ENCODE results near the gene GSK3B. TPM values are rescaled to one million over a fixed set of nuclear protein-coding genes. Genes with fewer than 3 reads are reported as not detected.
"Not testable (repeated sequence)": the region's sequence is repeated elsewhere in the genome, so short reads cannot be mapped to it uniquely, and the experiment has no call there.

Gene GSK3B
- total and polyA plus RNA-seq, 3 experiments from 2014 or later = 20.0 to 38.0 (median 35.7) TPM

DNA sequence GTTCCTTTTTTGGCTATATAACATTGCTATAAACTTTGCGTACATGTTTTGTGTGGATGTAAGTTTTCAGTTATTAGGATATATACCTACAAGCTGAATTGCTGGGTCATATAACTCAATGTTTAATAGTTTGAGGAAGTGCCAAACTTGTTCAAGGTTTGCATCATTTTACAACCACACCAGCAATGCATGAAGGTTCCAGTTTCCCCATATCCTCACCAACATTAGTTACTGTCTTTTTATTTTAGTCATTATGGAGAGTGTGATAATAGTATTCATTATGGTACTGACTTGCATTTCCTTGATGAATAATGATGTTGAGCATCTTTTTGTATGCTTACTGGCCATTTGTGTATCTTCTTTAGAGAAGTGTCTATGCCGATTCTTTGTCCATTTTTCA is 200.1 kb downstream of the GSK3B start:
- Histone ChIP-seq H3K4me3 (ENCODE audit: low read length) (no peak overlapping the region), H3K27me3 (ENCODE audit: insufficient read depth, low read length, poor library complexity, severe bottlenecking) (no peaks in the 10 kb centered on the region), H3K36me3 (ENCODE audit: insufficient read depth, low read length) (no peaks in the 10 kb centered on the region), H3K27ac (ENCODE audit: low read depth, low read length) (no peak overlapping the region), H3K4me1 (ENCODE audit: insufficient read depth, low read length) (no peaks in the 10 kb centered on the region), H3K9me3 (ENCODE audit: low read length) (no peaks in the 10 kb centered on the region)
- POLR2A ChIA-PET = interaction anchor here (0.6 kb wide), 1 partner anchor 201 kb away, joined by 3 read pairs; no protein-coding TSS in a partner anchor
- CTCF ChIA-PET = interaction anchor here (1.2 to 5.1 kb wide), 4 partner anchors 10 to 662 kb away, joined by 3 to 51 read pairs (median 8); partner anchors contain the start of gene LRRC58
- no peak overlapping the region for H3K27ac Mint-ChIP-seq
- DNase-seq = no peak
- peaks cover 9 to 32% (median 12%) of the 10 kb centered on the region in 3 donors for H3K36me3 Mint-ChIP-seq
- H3K27me3 Mint-ChIP-seq = no peaks in the 10 kb centered on the region
- no peak overlapping the region for H3K4me3 Mint-ChIP-seq
- H3K4me1 Mint-ChIP-seq = peaks cover 8 to 11% (median 8%) of the 10 kb centered on the region in 3 donors
- peaks cover 2 to 4% (median 3%) of the 10 kb centered on the region in 5 donors for H3K9me3 Mint-ChIP-seq

DNA sequence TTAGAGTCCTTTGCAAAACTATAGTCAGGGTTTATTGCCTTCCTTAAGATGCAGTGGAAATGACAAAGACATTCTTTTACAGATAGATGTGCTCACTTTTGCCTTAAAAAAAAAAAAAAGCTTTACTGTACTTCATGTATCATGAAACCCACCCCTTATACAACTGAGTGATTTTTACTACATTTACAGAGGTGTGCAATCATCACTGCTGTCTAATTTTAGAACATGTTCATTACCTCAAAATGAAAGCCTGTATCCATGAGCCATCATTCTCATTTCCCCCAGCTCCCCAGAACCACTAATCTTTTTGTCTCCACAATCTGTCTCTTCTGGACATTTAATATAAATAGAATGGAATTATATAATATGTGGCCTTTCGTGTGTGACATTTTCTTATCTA is 200.5 kb downstream of the GSK3B start:
- peak overlapping the region in 1 of 8 donors; percentile 73 for H3K27ac Mint-ChIP-seq
- H3K27me3 Mint-ChIP-seq = no peaks in the 10 kb centered on the region

DNA sequence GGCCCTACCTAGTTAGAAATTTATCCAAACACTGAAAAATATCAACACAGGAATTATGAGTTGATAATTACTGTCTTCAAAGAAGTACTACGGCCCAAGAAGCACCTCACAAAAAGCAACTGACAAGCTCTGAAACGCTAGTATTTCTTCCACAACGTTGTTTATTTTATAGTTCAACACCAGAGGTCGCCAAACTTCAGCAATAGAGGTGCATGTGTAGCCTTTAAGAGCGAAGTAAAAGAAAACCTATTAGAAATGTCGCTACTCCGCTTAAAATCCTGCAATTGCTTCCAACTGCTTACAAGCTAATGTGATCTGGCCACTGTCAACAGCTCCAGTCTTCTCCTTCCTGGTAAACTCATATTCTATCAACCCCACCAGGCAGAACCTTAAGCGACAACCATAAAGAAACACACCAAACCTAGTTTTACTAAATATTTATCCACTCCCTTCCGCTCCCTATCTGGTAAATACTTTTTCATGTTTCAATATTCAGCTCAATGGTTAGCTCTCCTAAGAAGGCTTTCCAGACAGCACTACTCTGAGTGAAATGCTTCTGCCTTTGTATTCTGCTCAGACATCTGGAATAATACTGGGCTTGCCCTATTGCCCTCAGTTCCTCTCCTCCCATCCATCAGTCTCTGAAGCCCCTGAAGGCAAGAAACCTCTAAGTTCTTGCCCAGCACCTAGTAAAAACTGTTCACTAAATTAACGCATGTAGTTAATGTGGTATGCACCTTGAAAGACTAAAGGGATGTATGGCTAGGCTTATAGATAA is 202.1 kb downstream of the GSK3B start:
- no peaks in the 10 kb centered on the region for H3K27me3 Mint-ChIP-seq

More for the DNA sequence above, 200.5 kb downstream of the GSK3B start:
- no peak for DNase-seq
- Mint-ChIP-seq H3K36me3 (peaks cover 10 to 33% (median 16%) of the 10 kb centered on the region in 3 donors), H3K4me1 (peaks cover 8 to 11% (median 8%) of the 10 kb centered on the region in 3 donors), H3K4me3 (no peak overlapping the region), H3K9me3 (peaks cover 5 to 8% (median 7%) of the 10 kb centered on the region in 5 donors)
- H3K9me3 ChIP-seq (ENCODE audit: low read length) = no peaks in the 10 kb centered on the region
- POLR2A ChIA-PET = interaction anchor here (0.6 kb wide), 1 partner anchor 201 kb away, joined by 3 read pairs; no protein-coding TSS in a partner anchor
- no peaks in the 10 kb centered on the region for H3K36me3 ChIP-seq (ENCODE audit: insufficient read depth, low read length)
- CTCF ChIA-PET = interaction anchor here (1.1 to 5.1 kb wide), 6 partner anchors 11 to 663 kb away, joined by 3 to 51 read pairs (median 6); partner anchors contain the start of gene LRRC58
- H3K27me3 ChIP-seq (ENCODE audit: insufficient read depth, low read length, poor library complexity, severe bottlenecking) = no peaks in the 10 kb centered on the region
- H3K27ac ChIP-seq (ENCODE audit: low read depth, low read length) = no peak overlapping the region
- H3K4me1 ChIP-seq (ENCODE audit: insufficient read depth, low read length) = no peaks in the 10 kb centered on the region
- no peak overlapping the region for H3K4me3 ChIP-seq (ENCODE audit: low read length)

DNA sequence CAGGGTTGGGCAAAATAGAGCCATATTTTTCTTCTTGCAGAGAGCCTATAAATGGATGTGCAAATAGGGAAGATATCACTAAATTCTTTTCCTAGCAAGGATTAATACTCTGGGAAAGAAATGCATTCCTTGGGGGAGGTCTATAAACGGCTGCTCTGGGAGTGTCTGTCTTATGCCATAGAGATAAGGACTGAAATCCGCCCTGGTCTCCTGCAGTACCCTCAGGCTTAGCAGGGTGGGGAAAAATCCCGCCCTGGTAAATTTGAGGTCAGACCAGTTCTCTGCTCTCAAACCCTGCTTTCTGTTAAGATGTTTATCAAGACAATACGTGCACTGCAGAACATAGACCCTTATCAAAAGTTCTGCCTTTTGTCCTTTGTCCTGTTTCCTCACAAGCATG is 205.6 kb downstream of the GSK3B start:
- peaks cover 18 to 51% (median 41%) of the 10 kb centered on the region in 3 donors for H3K36me3 Mint-ChIP-seq
- CTCF ChIA-PET = interaction anchor here (1.5 kb wide), 1 partner anchor 258 kb away, joined by 3 read pairs; no protein-coding TSS in a partner anchor
- H3K4me3 ChIP-seq (ENCODE audit: low read length); H3K9me3 ChIP-seq (ENCODE audit: low read length); H3K27me3 Mint-ChIP-seq; H3K27ac ChIP-seq (ENCODE audit: low read depth, low read length); H3K27ac Mint-ChIP-seq; H3K4me1 ChIP-seq (ENCODE audit: insufficient read depth, low read length); H3K27me3 ChIP-seq (ENCODE audit: insufficient read depth, low read length, poor library complexity, severe bottlenecking); DNase-seq; H3K4me3 Mint-ChIP-seq; H3K36me3 ChIP-seq (ENCODE audit: insufficient read depth, low read length); POLR2A ChIA-PET: not testable (repeated sequence)
- H3K4me1 Mint-ChIP-seq = peaks cover 24 to 42% (median 29%) of the 10 kb centered on the region in 3 donors
- H3K9me3 Mint-ChIP-seq = peaks cover 13 to 24% (median 20%) of the 10 kb centered on the region in 5 donors

More for the DNA sequence above, 202.1 kb downstream of the GSK3B start:
- Histone ChIP-seq H3K4me3 (ENCODE audit: low read length) (no peak overlapping the region), H3K9me3 (ENCODE audit: low read length) (no peaks in the 10 kb centered on the region), H3K27ac (ENCODE audit: low read depth, low read length) (no peak overlapping the region), H3K36me3 (ENCODE audit: insufficient read depth, low read length) (no peaks in the 10 kb centered on the region), H3K4me1 (ENCODE audit: insufficient read depth, low read length) (no peaks in the 10 kb centered on the region), H3K27me3 (ENCODE audit: insufficient read depth, low read length, poor library complexity, severe bottlenecking) (no peaks in the 10 kb centered on the region)
- Mint-ChIP-seq H3K27ac (peak overlapping the region in 1 of 8 donors; percentile 33), H3K4me1 (peaks cover 8 to 20% (median 11%) of the 10 kb centered on the region in 3 donors), H3K9me3 (peaks cover 13 to 23% (median 20%) of the 10 kb centered on the region in 5 donors), H3K4me3 (no peak overlapping the region), H3K36me3 (peaks cover 17 to 44% (median 32%) of the 10 kb centered on the region in 3 donors)
- peak in 4 of 5 donors; percentile 6 to 51 (median 46) for DNase-seq
- ChIA-PET POLR2A (interaction anchor here (1.1 kb wide), 1 partner anchor 203 kb away, joined by 4 read pairs; the partner anchor contains the start of gene GSK3B), CTCF (interaction anchor here (0.7 to 5.1 kb wide), 17 partner anchors 11 to 667 kb away, joined by 3 to 51 read pairs (median 4); partner anchors contain the start of gene GSK3B)

DNA sequence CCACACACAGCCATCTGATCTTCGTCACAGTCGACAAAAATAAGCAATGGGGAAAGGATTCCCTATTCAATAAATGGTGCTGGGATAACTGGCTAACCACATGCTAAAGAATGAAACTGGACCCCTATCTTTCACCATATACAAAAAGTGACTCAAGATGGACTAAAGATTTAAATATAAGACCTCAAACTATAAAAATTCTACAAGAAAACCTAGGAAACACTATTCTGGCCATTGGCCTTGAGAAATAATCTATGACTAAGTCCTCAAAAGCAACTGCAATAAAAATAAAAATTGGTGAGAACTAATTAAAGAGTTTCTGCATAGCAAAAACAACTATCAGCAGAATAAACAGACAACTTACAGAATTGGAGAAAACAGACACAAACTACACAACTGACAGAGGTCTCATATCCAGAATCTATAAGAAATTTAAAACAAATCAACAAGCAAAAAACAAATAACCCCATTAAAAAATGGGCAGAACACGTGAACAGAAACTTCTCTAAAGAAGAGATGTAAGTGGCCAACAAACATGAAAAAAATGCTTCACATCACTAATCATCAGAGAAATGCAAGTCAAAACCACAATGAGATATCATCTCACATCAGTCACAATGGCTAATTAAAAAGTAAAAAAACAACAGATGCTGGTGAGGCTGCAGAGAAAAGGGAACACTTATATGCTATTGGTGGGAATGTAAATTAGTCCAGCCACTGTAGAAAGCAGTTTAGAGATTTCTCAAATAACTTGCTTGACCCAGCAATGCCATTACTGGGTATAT is 208.3 kb downstream of the GSK3B start:
- DNase-seq = no peak
- Mint-ChIP-seq H3K27me3 (peaks cover 0 to 1% of the 10 kb centered on the region in 2 donors), H3K4me1 (peaks cover 16 to 33% (median 21%) of the 10 kb centered on the region in 3 donors), H3K27ac (no peak overlapping the region), H3K4me3 (no peak overlapping the region), H3K9me3 (peaks cover 13 to 24% (median 20%) of the 10 kb centered on the region in 5 donors), H3K36me3 (peaks cover 18 to 62% (median 42%) of the 10 kb centered on the region in 3 donors)
- Histone ChIP-seq H3K4me1 (ENCODE audit: insufficient read depth, low read length) (no peaks in the 10 kb centered on the region), H3K27me3 (ENCODE audit: insufficient read depth, low read length, poor library complexity, severe bottlenecking) (no peaks in the 10 kb centered on the region), H3K36me3 (ENCODE audit: insufficient read depth, low read length) (no peaks in the 10 kb centered on the region), H3K4me3 (ENCODE audit: low read length) (no peak overlapping the region), H3K9me3 (ENCODE audit: low read length) (no peaks in the 10 kb centered on the region), H3K27ac (ENCODE audit: low read depth, low read length) (no peak overlapping the region)
- POLR2A ChIA-PET = no interaction called here
- CTCF ChIA-PET = no interaction called here

DNA sequence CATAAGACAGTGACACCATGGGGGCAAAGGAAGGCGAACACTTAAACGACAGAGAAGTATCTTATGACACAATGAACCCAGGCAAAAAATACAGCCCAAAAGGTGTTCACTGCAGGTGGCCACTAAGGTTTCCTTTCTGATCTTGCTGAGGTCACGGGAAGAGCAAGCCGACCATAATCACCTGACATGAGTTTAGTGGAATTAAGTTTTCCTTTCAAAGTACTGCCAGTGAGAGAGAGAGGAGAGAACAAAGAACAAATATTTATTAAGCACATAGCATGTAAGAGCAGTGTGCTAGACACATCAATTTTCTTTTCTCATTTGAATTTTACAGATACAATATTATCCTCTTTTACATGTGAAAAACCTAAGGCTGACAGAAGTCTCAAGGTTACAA is 210.1 kb downstream of the GSK3B start:
- POLR2A ChIA-PET = no interaction called here
- no peak overlapping the region for H3K27ac Mint-ChIP-seq
- no peaks in the 10 kb centered on the region for H3K4me1 ChIP-seq (ENCODE audit: insufficient read depth, low read length)

DNA sequence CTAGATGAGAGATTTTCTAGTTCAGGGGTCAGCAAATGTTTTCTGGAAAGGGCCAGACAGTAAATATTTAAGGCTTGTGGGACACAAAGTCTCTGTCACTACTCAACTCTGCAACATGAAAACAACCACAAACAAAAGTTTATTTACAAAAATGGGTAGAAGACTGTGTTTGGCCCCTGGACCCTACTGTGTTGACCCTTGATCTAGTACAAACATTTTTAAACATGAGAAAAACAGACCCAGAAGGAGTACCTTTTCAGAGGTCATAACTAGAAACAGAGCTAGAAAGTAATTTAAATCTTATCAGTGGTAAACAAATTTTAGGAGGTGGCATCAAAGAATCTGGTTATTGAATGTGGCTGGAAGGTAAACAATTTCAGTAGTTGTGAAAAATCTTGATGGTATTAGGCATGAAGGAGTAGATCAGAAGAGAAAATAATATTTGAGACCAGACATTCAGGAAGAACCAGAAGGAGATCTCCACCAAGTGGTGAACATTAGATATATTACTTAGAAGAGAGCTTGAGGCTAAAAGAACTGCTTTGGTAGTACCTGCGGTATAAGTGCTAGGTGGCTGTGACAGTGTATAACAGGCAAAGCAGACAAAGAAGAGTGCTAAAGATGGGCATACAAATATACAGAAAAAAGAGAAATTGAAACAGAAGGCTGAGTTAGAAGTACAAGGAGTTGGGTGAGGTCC is 210.6 kb downstream of the GSK3B start:
- ChIA-PET CTCF (no interaction called here), POLR2A (no interaction called here)
- peaks cover 16 to 33% (median 21%) of the 10 kb centered on the region in 3 donors for H3K4me1 Mint-ChIP-seq
- H3K9me3 Mint-ChIP-seq = peaks cover 6 to 14% (median 12%) of the 10 kb centered on the region in 5 donors
- no peaks in the 10 kb centered on the region for H3K27me3 ChIP-seq (ENCODE audit: insufficient read depth, low read length, poor library complexity, severe bottlenecking)
- DNase-seq = no peak
- H3K27me3 Mint-ChIP-seq = peaks cover 0 to 1% of the 10 kb centered on the region in 2 donors
- no peaks in the 10 kb centered on the region for H3K9me3 ChIP-seq (ENCODE audit: low read length)
- no peaks in the 10 kb centered on the region for H3K4me1 ChIP-seq (ENCODE audit: insufficient read depth, low read length)
- peaks cover 21 to 61% (median 35%) of the 10 kb centered on the region in 3 donors for H3K36me3 Mint-ChIP-seq
- no peak overlapping the region for H3K4me3 ChIP-seq (ENCODE audit: low read length)
- no peak overlapping the region for H3K27ac Mint-ChIP-seq
- no peaks in the 10 kb centered on the region for H3K36me3 ChIP-seq (ENCODE audit: insufficient read depth, low read length)
- no peak overlapping the region for H3K27ac ChIP-seq (ENCODE audit: low read depth, low read length)
- no peak overlapping the region for H3K4me3 Mint-ChIP-seq

More for the DNA sequence above, 210.1 kb downstream of the GSK3B start:
- DNase-seq = no peak
- Histone ChIP-seq H3K4me3 (ENCODE audit: low read length) (no peak overlapping the region), H3K27ac (ENCODE audit: low read depth, low read length) (no peak overlapping the region), H3K27me3 (ENCODE audit: insufficient read depth, low read length, poor library complexity, severe bottlenecking) (no peaks in the 10 kb centered on the region), H3K36me3 (ENCODE audit: insufficient read depth, low read length) (no peaks in the 10 kb centered on the region), H3K9me3 (ENCODE audit: low read length) (no peaks in the 10 kb centered on the region)
- peaks cover 24 to 64% (median 41%) of the 10 kb centered on the region in 3 donors for H3K36me3 Mint-ChIP-seq
- H3K4me1 Mint-ChIP-seq = peaks cover 16 to 33% (median 21%) of the 10 kb centered on the region in 3 donors
- peaks cover 0 to 1% of the 10 kb centered on the region in 2 donors for H3K27me3 Mint-ChIP-seq
- CTCF ChIA-PET = no interaction called here
- no peak overlapping the region for H3K4me3 Mint-ChIP-seq
- peaks cover 11 to 20% (median 17%) of the 10 kb centered on the region in 5 donors for H3K9me3 Mint-ChIP-seq
